ENCODE results near the gene B3GNT2.

- TF ChIP-seq CTCF (IDR thresholded peaks at IDR 0.05) = no peak
- no peak for TF ChIP-seq EZH2 (IDR thresholded peaks at IDR 0.05; ENCODE audit: borderline replicate concordance, insufficient read depth, low read depth, low read length, poor library complexity, severe bottlenecking)
Measured at GRCh38 chr2:62234755-62235655, 39.1 kb downstream of the B3GNT2 start.

Data from B cell (primary cell).